ES-I3 (cell line): ENCODE results near the gene NMB.

Experiments used
- H3K36me3 ChIP-seq: 2 replicates; pipeline ENCODE4 v1.6.1; 2013; ENCODE audit warnings: mild to moderate bottlenecking, low read length, control low read depth, moderate library complexity; ENCODE audit not compliant: insufficient read depth
- H3K4me1 ChIP-seq: 2 replicates; pipeline ENCODE4 v1.6.1; 2013; ENCODE audit warnings: mild to moderate bottlenecking, control low read depth, low read length; ENCODE audit not compliant: insufficient read depth
- H3K9ac ChIP-seq: 2 replicates; pipeline ENCODE4 v1.6.1; 2013; ENCODE audit warnings: low read depth, mild to moderate bottlenecking, low read length, moderate library complexity
- H3K9me3 ChIP-seq: 2 replicates; pipeline ENCODE4 v1.6.1; 2013; ENCODE audit warnings: mild to moderate bottlenecking, low read length, moderate library complexity; ENCODE audit not compliant: control insufficient read depth, insufficient read depth

Gene NMB

GRCh38 chr15:84668221-84668982, 10.4 kb upstream of the NMB start:
- H3K36me3 ChIP-seq, result peaks cover 21% of the 10 kb centered on the region

GRCh38 chr15:84666373-84666772, 8.4 kb upstream of the NMB start:
- no peaks in the 10 kb centered on the region for H3K9me3 ChIP-seq
- H3K4me1 ChIP-seq, result no peaks in the 10 kb centered on the region
- H3K36me3 ChIP-seq, result peaks cover 18% of the 10 kb centered on the region
- H3K9ac ChIP-seq, result no peak overlapping the region

More at GRCh38 chr15:84668221-84668982, 10.4 kb upstream of the NMB start:
- Histone ChIP-seq H3K9me3 (no peaks in the 10 kb centered on the region), H3K4me1 (no peaks in the 10 kb centered on the region), H3K9ac (no peak overlapping the region)

GRCh38 chr15:84661001-84661400, 3.0 kb upstream of the NMB start:
- Histone ChIP-seq H3K36me3 (peaks cover 10% of the 10 kb centered on the region; the same call in 1 of the 2 replicates), H3K9me3 (no peaks in the 10 kb centered on the region), H3K4me1 (no peaks in the 10 kb centered on the region; the same call in 1 of the 2 replicates), H3K9ac (no peak overlapping the region)

GRCh38 chr15:84659904-84660781, 2.1 kb upstream of the NMB start:
- no peaks in the 10 kb centered on the region; the same call in 1 of the 2 replicates for H3K4me1 ChIP-seq
- H3K9me3 ChIP-seq, result no peaks in the 10 kb centered on the region
- 0 out of 2 replicates have a peak, but pooled peaks cover 6% of the 10 kb centered on the region for H3K36me3 ChIP-seq
- H3K9ac ChIP-seq, result no peak overlapping the region

- H3K9me3 ChIP-seq, result no peaks in the 10 kb centered on the region
- no peaks in the 10 kb centered on the region; the same call in 1 of the 2 replicates for H3K4me1 ChIP-seq
- H3K36me3 ChIP-seq, result 0 out of 2 replicates have a peak, but pooled peaks cover 3% of the 10 kb centered on the region
- peak overlapping the region; percentile 67 for H3K9ac ChIP-seq
These were observed 901 bp upstream of the NMB start for GRCh38 chr15:84658788-84659411.

GRCh38 chr15:84657748-84658079, 285 bp downstream of the NMB start:
- H3K36me3 ChIP-seq, result 0 out of 2 replicates have a peak, but pooled peaks cover 3% of the 10 kb centered on the region
- H3K9ac ChIP-seq, result peak overlapping the region; percentile 67; the same call in 1 of the 2 replicates
- H3K4me1 ChIP-seq, result no peaks in the 10 kb centered on the region; the same call in 1 of the 2 replicates
- no peaks in the 10 kb centered on the region for H3K9me3 ChIP-seq

GRCh38 chr15:84656972-84657371, 1.0 kb downstream of the NMB start:
- Histone ChIP-seq H3K9ac (no peak overlapping the region), H3K4me1 (no peaks in the 10 kb centered on the region; the same call in 1 of the 2 replicates), H3K9me3 (no peaks in the 10 kb centered on the region), H3K36me3 (no peaks in the 10 kb centered on the region)

- Histone ChIP-seq H3K9ac (peak overlapping the region; percentile 91), H3K9me3 (no peaks in the 10 kb centered on the region), H3K36me3 (no peaks in the 10 kb centered on the region), H3K4me1 (no peaks in the 10 kb centered on the region; the same call in 1 of the 2 replicates)
These were observed 3.1 kb downstream of the NMB start for GRCh38 chr15:84654689-84655453.

GRCh38 chr15:84653910-84654688, 3.9 kb downstream of the NMB start, which contains the start of gene WDR73:
Gene WDR73, minus strand, starts transcription at chr15:84654283. Its CDS starts 9 bp downstream, at chr15:84654274.
- Histone ChIP-seq H3K9me3 (no peaks in the 10 kb centered on the region), H3K9ac (peak within 1 kb of the TSS; percentile 91), H3K4me1 (no peaks in the 10 kb centered on the region; the same call in 1 of the 2 replicates), H3K36me3 (no peaks in the 10 kb centered on the region)

- Histone ChIP-seq H3K36me3 (no peaks in the 10 kb centered on the region), H3K9me3 (no peaks in the 10 kb centered on the region), H3K9ac (peak overlapping the region; percentile 91), H3K4me1 (no peaks in the 10 kb centered on the region; the same call in 1 of the 2 replicates)
These were observed 4.5 kb downstream of the NMB start for GRCh38 chr15:84653584-84653909.

GRCh38 chr15:84649706-84650105, 8.3 kb downstream of the NMB start:
- Histone ChIP-seq H3K9me3 (no peaks in the 10 kb centered on the region), H3K9ac (no peak overlapping the region), H3K36me3 (peaks cover 18% of the 10 kb centered on the region), H3K4me1 (no peaks in the 10 kb centered on the region)

- no peaks in the 10 kb centered on the region for H3K9me3 ChIP-seq
- peaks cover 26% of the 10 kb centered on the region for H3K36me3 ChIP-seq
- no peak overlapping the region for H3K9ac ChIP-seq
- no peaks in the 10 kb centered on the region for H3K4me1 ChIP-seq
These were observed 9.5 kb downstream of the NMB start for GRCh38 chr15:84648539-84648938.

- H3K9me3 ChIP-seq, result no peaks in the 10 kb centered on the region
- peaks cover 34% of the 10 kb centered on the region for H3K36me3 ChIP-seq
- no peaks in the 10 kb centered on the region for H3K4me1 ChIP-seq
- no peak overlapping the region for H3K9ac ChIP-seq
These were observed 10.3 kb downstream of the NMB start for GRCh38 chr15:84647726-84648125.
